DOHH2 (cell line): ENCODE measurements around the gene DIP2C.

ENCODE experiments used
- H3F3A ChIP-seq: fragments of 200-600 bp; sonication (generic), shearing (Covaris generic); 2 replicates; pipeline ENCODE4 v1.6.0; 2016; ENCODE audit warnings: antibody characterized with exemption, mild to moderate bottlenecking; ENCODE audit not compliant: control insufficient read depth, insufficient read depth
- H3K27ac ChIP-seq: fragments of 200-600 bp; sonication (generic); 2 replicates; pipeline ENCODE4 v1.5.1; 2014; ENCODE audit warnings: low read depth, mild to moderate bottlenecking, low read length, moderate library complexity
- H3K27me3 ChIP-seq: fragments of 200-600 bp; sonication (generic); 2 replicates; pipeline ENCODE4 v1.6.1; 2014; ENCODE audit warnings: mild to moderate bottlenecking, low read length, mixed read lengths; ENCODE audit not compliant: control insufficient read depth
- H3K36me3 ChIP-seq: fragments of 200-600 bp; sonication (generic); 2 replicates; pipeline ENCODE4 v1.6.1; 2014; ENCODE audit warnings: mild to moderate bottlenecking, low read length, moderate library complexity, mixed read lengths; ENCODE audit not compliant: control insufficient read depth
- H3K4me1 ChIP-seq: fragments of 200-600 bp; sonication (generic); 2 replicates; pipeline ENCODE4 v1.6.1; 2014; ENCODE audit warnings: mild to moderate bottlenecking, low read length, mixed read lengths; ENCODE audit not compliant: control insufficient read depth
- H3K4me2 ChIP-seq: fragments of 200-600 bp; sonication (generic); 2 replicates; pipeline ENCODE4 v1.6.0; 2014; ENCODE audit warnings: mild to moderate bottlenecking, low read length, moderate library complexity
- H3K4me3 ChIP-seq: fragments of 200-600 bp; sonication (generic); 2 replicates; pipeline ENCODE4 v1.5.1; 2014; ENCODE audit warnings: mild to moderate bottlenecking, low read length, mixed read lengths
- H3K79me2 ChIP-seq: fragments of 200-600 bp; sonication (generic); 2 replicates; pipeline ENCODE4 v1.6.1; 2014; ENCODE audit warnings: mild to moderate bottlenecking, low read length, mixed read lengths; ENCODE audit not compliant: control insufficient read depth
- H3K9me2 ChIP-seq: fragments of 200-600 bp; sonication (generic); replicated peaks from 2 replicates; pipeline ENCODE4 v1.6.1; 2014; ENCODE audit warnings: mild to moderate bottlenecking, low read length, mixed read lengths; ENCODE audit not compliant: control insufficient read depth
- H3K9me3 ChIP-seq: fragments of 200-600 bp; sonication (generic); 2 replicates; pipeline ENCODE4 v1.6.1; 2014; ENCODE audit warnings: antibody characterized with exemption, low read length, mixed read lengths; ENCODE audit not compliant: control insufficient read depth, insufficient read depth
- H4K20me1 ChIP-seq: fragments of 200-600 bp; sonication (generic); 2 replicates; pipeline ENCODE4 v1.6.0; 2014; ENCODE audit warnings: low read depth, mild to moderate bottlenecking, antibody characterized with exemption, low read length, moderate library complexity; ENCODE audit not compliant: control insufficient read depth, insufficient read depth
- CTCF ChIP-seq: fragments of 200-600 bp; sonication (generic); IDR thresholded peaks from one replicate; pipeline ENCODE4 v1.5.1; 2014; ENCODE audit warnings: antibody characterized with exemption, mild to moderate bottlenecking, low read depth, low read length; ENCODE audit not compliant: poor library complexity, severe bottlenecking
- EZH2phosphoT487 ChIP-seq: fragments of 200-600 bp; sonication (generic); IDR thresholded peaks from 2 replicates; pipeline ENCODE4 v1.6.1; 2017; ENCODE audit warnings: borderline replicate concordance, mild to moderate bottlenecking, antibody characterized with exemption, low read length, moderate library complexity, mixed read lengths

DIP2C gene

GRCh38 chr10:593016-593415 lies 96.5 kb downstream of the DIP2C start:
- Histone ChIP-seq H3K9me2 (no peaks in the 10 kb centered on the region), H4K20me1 (no peaks in the 10 kb centered on the region), H3F3A (no peaks in the 10 kb centered on the region), H3K36me3 (no peaks in the 10 kb centered on the region), H3K4me3 (no peak overlapping the region), H3K4me1 (no peaks in the 10 kb centered on the region), H3K79me2 (no peaks in the 10 kb centered on the region), H3K9me3 (no peaks in the 10 kb centered on the region), H3K4me2 (no peak overlapping the region), H3K27ac (no peak overlapping the region), H3K27me3 (no peaks in the 10 kb centered on the region; the same call in 1 of the 2 replicates)
- TF ChIP-seq EZH2phosphoT487: no peak
- no peak for TF ChIP-seq CTCF

- no peaks in the 10 kb centered on the region for H3K4me1 ChIP-seq
- H3K36me3 ChIP-seq: no peaks in the 10 kb centered on the region
- no peaks in the 10 kb centered on the region for H3K79me2 ChIP-seq
- H3K9me3 ChIP-seq: no peaks in the 10 kb centered on the region
- no peak overlapping the region for H3K27ac ChIP-seq
- no peaks in the 10 kb centered on the region for H4K20me1 ChIP-seq
- no peak for TF ChIP-seq EZH2phosphoT487
- no peak for TF ChIP-seq CTCF
- no peak overlapping the region for H3K4me3 ChIP-seq
- H3F3A ChIP-seq: no peaks in the 10 kb centered on the region
- no peaks in the 10 kb centered on the region for H3K9me2 ChIP-seq
- H3K4me2 ChIP-seq: no peak overlapping the region
- H3K27me3 ChIP-seq: no peaks in the 10 kb centered on the region; the same call in 1 of the 2 replicates
Measured at GRCh38 chr10:591646-592045, 97.8 kb downstream of the DIP2C start.

- no peaks in the 10 kb centered on the region for H4K20me1 ChIP-seq
- H3K4me3 ChIP-seq: no peak overlapping the region
- no peaks in the 10 kb centered on the region for H3K9me2 ChIP-seq
- no peak overlapping the region for H3K27ac ChIP-seq
- H3K4me2 ChIP-seq: no peak overlapping the region
- H3K27me3 ChIP-seq: no peaks in the 10 kb centered on the region; the same call in 1 of the 2 replicates
- H3K4me1 ChIP-seq: no peaks in the 10 kb centered on the region
- no peak for TF ChIP-seq EZH2phosphoT487
- no peaks in the 10 kb centered on the region for H3K36me3 ChIP-seq
- no peaks in the 10 kb centered on the region for H3K79me2 ChIP-seq
- no peaks in the 10 kb centered on the region for H3K9me3 ChIP-seq
- H3F3A ChIP-seq: no peaks in the 10 kb centered on the region
Measured at GRCh38 chr10:590721-591120, 98.7 kb downstream of the DIP2C start.

- Histone ChIP-seq H3K9me2 (no peaks in the 10 kb centered on the region), H3K27me3 (no peaks in the 10 kb centered on the region; the same call in 1 of the 2 replicates), H3K4me2 (no peak overlapping the region), H4K20me1 (no peaks in the 10 kb centered on the region), H3K4me3 (no peak overlapping the region), H3K4me1 (no peaks in the 10 kb centered on the region), H3K36me3 (no peaks in the 10 kb centered on the region), H3K27ac (no peak overlapping the region), H3K79me2 (no peaks in the 10 kb centered on the region), H3K9me3 (no peaks in the 10 kb centered on the region), H3F3A (no peaks in the 10 kb centered on the region)
- TF ChIP-seq CTCF: no peak
- no peak for TF ChIP-seq EZH2phosphoT487
Measured at GRCh38 chr10:589961-590680, 99.3 kb downstream of the DIP2C start.
